DLD1 (cell line): Measurements from ENCODE around the gene EMC8.

Source experiments
- in situ Hi-C: cut with HindIII; loops from 2 replicates; pipeline ENCODE4 v1.10.0; 2017; ENCODE audit warnings: low sequenced_read_pairs

Gene EMC8

DNA sequence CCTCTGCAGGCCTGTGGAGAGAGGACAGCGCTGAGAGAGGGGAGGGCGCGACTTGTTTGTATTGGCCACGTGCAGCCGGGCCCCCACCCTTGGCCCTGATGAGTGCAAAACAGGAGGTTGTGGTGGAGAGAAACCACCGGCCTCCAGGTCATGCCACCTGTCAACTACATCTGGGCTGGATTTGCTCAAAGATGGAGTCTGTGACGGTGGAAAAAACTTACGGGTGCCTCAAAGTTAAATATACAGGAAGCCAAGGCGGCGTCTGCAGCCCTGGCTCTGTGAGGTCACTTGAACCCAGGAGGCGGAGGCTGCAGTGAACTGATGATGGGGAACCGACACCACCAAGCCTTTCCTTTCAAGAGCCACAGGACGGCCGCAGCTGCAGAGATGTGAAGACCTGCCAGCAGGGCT, 64.1 kb downstream of the EMC8 start:
- in situ Hi-C loops: no loop called here

DNA sequence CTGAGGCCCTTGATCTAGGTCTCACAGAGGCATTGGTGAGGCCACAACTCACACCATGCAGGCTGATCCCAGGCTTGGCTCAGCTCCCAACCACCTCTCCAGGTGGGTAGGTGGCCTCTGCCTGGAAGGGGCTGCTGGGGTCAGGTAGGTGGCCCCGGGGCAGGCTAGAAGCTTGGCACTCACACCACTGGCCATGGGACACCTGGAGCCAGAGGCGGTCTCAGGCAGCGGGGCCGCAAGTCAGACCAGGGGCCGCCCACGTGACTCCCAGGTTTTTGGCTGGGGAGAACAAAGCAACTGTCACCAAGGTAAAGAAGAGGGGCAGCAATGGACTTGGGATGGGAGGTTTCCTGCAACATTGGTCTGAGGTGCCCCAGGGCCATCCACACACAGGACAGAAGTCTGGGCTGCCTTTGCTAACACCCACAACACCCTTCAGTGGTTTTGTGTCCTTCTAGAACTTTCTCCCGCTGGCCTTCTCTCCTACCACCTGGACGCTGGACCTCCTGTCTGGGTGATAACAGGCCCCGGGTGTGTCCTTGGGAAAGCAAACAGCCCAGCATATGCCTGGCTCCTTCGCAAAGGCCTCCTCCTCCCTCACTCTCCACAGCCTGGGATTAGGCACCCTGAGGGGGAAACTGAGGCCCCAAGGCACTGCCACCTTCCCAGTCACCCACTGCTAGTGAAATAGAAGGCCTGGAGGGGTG, 64.9 kb downstream of the EMC8 start:
- in situ Hi-C loops: no loop called here

DNA sequence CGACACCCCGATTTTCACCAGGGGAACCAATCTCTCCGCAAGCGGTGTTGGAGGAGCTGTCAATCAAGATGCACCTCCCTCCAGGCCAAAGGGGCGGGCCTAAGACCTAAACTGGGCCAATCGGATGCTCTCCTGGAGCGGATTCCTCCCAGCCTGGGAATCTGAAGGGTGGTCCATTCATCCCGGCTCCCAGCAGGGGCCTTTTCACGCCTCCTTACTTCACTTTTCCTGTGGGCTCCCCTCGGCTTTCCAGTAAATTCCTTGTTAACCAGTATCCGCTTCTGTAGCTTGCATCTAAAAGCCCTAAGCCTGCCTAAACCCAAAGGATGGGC, 65.5 kb downstream of the EMC8 start:
- in situ Hi-C loops: no loop called here

DNA sequence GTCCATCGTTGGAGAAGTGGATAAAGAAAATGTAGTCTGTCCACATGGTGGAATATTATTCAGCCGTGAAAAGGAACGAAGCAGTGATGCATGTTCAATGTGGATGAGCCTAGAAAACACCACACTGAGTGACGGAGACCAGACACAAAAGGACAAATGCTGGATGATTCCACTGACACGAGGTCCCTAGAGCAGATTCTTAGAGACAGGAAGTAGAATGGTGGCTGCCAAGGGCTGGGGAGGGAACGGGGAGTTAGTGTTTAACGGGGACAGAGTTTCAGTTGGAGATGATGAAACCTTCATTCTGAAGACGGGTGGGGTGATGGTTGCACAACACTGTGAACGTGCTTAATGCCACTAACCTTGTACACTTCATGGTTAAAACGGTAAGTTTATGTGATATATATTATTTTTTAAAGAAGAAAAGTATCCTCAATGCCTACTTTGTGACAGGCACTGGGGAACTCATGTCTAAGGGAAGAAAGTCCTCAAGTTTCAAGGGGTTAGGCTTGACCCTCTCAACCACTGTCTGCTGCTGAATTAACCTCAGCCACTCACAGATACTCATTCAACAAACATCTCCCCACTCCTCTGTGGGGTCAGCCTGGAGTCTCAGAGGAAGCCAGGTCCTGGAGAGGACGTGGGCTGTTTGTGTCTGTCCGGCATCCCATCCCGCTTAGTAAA, 66.0 kb downstream of the EMC8 start:
- in situ Hi-C loops: no loop called here

DNA sequence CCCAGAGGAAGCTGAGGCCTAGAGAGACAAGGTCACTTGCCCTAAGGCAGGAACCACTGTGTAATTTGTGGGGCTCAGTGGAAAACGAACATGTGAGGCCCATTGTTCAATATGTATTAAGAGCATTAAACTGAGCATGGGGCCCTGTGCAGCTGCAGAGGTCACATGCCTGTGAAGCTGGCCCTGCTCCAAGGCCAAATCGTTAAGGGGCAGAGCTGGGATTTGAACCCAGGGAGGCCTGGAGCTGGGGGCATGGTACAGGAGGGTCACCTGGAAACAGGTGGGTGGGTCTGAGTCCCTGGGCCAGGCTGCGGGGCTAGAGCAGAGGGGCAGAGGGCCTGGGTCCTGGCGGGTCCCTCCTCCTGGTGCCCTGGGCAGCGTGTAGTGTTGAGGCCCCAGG, 68.2 kb downstream of the EMC8 start:
- in situ Hi-C loops: no loop called here

DNA sequence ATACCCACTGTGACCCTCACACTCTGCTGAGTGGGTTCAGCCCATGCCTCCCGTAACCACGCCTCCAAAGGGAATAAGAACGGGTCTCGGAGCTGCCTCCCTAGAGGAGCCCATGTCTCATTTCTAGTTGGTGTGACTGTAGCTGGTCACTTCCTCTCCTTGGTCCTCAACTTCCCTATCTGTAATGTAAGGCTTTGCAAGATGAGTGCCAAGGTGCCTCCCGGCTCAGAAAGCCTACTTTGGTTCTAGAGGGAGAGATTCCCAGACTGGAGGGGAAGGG, 69.2 kb downstream of the EMC8 start:
- in situ Hi-C loops: no loop called here

DNA sequence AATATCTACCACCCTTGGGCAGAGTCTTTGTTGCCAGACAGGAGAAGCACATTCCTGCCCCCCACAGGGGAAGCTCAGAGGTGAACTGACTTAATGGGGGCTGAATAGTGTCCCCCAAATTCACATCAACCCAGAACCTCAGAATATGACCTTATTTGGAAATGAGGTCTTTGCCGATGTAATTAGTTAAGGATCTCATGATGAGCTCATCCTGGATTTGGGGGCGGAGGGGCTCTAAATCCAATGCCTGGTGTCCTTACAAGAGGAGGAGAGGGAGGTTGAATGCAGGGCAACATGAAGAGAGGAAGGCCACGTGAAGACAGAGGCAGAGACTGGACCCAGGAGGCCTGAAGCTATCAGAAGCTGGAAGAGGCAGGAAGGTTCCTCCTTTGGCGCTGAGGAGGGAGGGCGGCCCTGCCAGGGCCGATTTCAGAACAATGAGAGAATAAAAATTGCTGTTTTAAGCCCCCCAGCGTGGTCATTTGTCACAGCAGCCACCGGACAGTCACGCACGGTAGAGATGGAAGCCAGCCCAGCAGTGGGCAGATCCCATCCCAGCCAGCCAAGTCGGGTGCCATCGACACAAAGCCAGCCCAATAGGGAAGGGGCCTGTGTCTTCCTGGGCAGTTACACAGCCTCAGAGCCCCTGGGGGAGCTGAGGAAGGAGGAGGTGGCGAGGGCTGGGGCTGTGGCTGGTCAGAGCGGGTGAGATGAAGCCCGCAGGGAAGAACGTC, 69.7 kb downstream of the EMC8 start:
- in situ Hi-C loops: no loop called here

DNA sequence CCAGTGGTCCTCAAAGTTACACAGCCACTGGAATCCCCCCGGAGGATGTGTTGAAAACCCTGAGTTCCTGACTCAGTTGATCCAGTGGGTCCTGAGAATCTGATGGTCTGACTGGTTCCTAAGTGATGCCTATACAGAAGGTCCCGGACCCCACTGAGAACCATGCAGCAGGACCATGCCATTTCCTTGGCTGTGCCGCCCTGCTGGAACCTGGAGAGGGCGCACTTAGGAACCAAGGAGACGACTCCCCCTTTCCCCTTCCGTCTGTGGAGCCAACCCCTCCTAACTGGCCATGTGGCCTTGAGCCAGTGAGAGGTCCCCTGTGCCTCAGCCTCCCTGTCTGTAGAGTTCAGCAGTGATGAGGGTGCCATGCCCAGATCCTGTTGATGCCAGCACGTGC, 70.5 kb downstream of the EMC8 start:
- in situ Hi-C loops: no loop called here
